IMR-90 (cell line): Measurements from ENCODE around the gene MCF2L. TPM values are rescaled to one million over a fixed set of nuclear protein-coding genes. Genes with fewer than 3 reads are reported as not detected.

ENCODE experiments used
- ATAC-seq: fragments of 200-7000 bp; cut with Tn5 transposase; 2 replicates; pipeline ENCODE4 v1.9.1; 2020; ENCODE audit warnings: low read depth, mild to moderate bottlenecking, moderate library complexity
- BruUV-seq: library from RNA; stranded (reverse); fragments of 400-500 nt; replicated peaks from 2 replicates; lab custom pipeline; 2021; lab: Mats Ljungman, UMichigan
- CTCF ChIA-PET: fragments of 300-600 bp; formaldehyde crosslinking; extraction: SDS; loops from one replicate; lab custom pipeline; 2021; ENCODE audit warnings: antibody characterized with exemption; lab: Yijun Ruan, JAX
- POLR2A ChIA-PET: fragments of 300-600 bp; sonication (Branson Sonifier 250); formaldehyde crosslinking; loops from one replicate; lab custom pipeline; 2022; ENCODE audit warnings: antibody characterized with exemption; ENCODE audit not compliant: unreplicated experiment; lab: Charles Lee
- DNase-seq: peaks from one replicate; pipeline ENCODE4 v3.0.0; 2013
- H2AFZ ChIP-seq: replicated peaks from 2 replicates; pipeline ENCODE3; 2013; ENCODE audit warnings: low read length, mild to moderate bottlenecking; ENCODE audit not compliant: poor library complexity
- H2AK5ac ChIP-seq: 2 replicates; pipeline ENCODE4 v1.6.1; 2013; ENCODE audit warnings: low read depth, low read length, inconsistent platforms
- H2AK9ac ChIP-seq: replicated peaks from 2 replicates; pipeline ENCODE3; 2013; ENCODE audit warnings: mild to moderate bottlenecking, low read depth, low read length, moderate library complexity; ENCODE audit not compliant: poor library complexity
- H2BK120ac ChIP-seq: 2 replicates; pipeline ENCODE4 v1.6.1; 2013; ENCODE audit warnings: low read depth, low read length, inconsistent platforms
- H2BK15ac ChIP-seq: 3 replicates; pipeline ENCODE4 v1.6.1; 2013; ENCODE audit warnings: low read depth, low read length, inconsistent platforms
- H2BK20ac ChIP-seq: 2 replicates; pipeline ENCODE4 v1.6.1; 2013; ENCODE audit warnings: low read depth, mild to moderate bottlenecking, inconsistent platforms, low read length, moderate library complexity
- H2BK5ac ChIP-seq: 2 replicates; pipeline ENCODE4 v1.6.1; 2013; ENCODE audit warnings: mild to moderate bottlenecking, low read depth, low read length, inconsistent platforms; ENCODE audit not compliant: poor library complexity, severe bottlenecking
- H3K14ac ChIP-seq: replicated peaks from 2 replicates; pipeline ENCODE4 v1.6.1; 2013; ENCODE audit warnings: low read depth, low read length, inconsistent platforms
- H3K18ac ChIP-seq: 2 replicates; pipeline ENCODE4 v1.6.1; 2013; ENCODE audit warnings: low read depth, low read length, control low read depth
- H3K23ac ChIP-seq: 2 replicates; pipeline ENCODE4 v1.6.1; 2013; ENCODE audit warnings: low read depth, low read length, inconsistent platforms
- H3K27ac ChIP-seq: 2 replicates; pipeline ENCODE4 v1.5.1; 2013; ENCODE audit warnings: mild to moderate bottlenecking, control low read depth, low read length; ENCODE audit not compliant: insufficient read depth
- H3K27me3 ChIP-seq: 2 replicates; pipeline ENCODE4 v1.6.1; 2013; ENCODE audit warnings: low read length; ENCODE audit not compliant: control insufficient read depth, insufficient read depth
- H3K36me3 ChIP-seq: 2 replicates; pipeline ENCODE4 v1.6.1; 2013; ENCODE audit warnings: low read length, mixed read lengths; ENCODE audit not compliant: control insufficient read depth, insufficient read depth
- H3K4ac ChIP-seq: 2 replicates; pipeline ENCODE4 v1.6.1; 2013; ENCODE audit warnings: low read depth, low read length, inconsistent platforms
- H3K4me1 ChIP-seq: 2 replicates; pipeline ENCODE4 v1.6.1; 2013; ENCODE audit warnings: low read length, mixed read lengths; ENCODE audit not compliant: control insufficient read depth, insufficient read depth
- H3K4me2 ChIP-seq: 2 replicates; pipeline ENCODE4 v1.6.1; 2013; ENCODE audit warnings: low read depth, mild to moderate bottlenecking, control low read depth, low read length, moderate library complexity
- H3K4me3 ChIP-seq: 2 replicates; pipeline ENCODE4 v1.5.1; 2013; ENCODE audit warnings: low read depth, mild to moderate bottlenecking, control low read depth, low read length, moderate library complexity; ENCODE audit not compliant: insufficient read depth
- H3K56ac ChIP-seq: 2 replicates; pipeline ENCODE4 v1.6.1; 2013; ENCODE audit warnings: low read length, inconsistent platforms; ENCODE audit not compliant: insufficient read depth; ENCODE audit errors: extremely low read depth
- H3K79me1 ChIP-seq, 2 experiments: 2 replicates each; pipeline ENCODE4 v1.6.1; 2013; ENCODE audit warnings: low read length in 2 of 2, inconsistent platforms in 1 of 2, low read depth in 1 of 2
- H3K9ac ChIP-seq: 2 replicates; pipeline ENCODE4 v1.6.1; 2013; ENCODE audit warnings: low read depth, low read length, control low read depth
- H3K9me1 ChIP-seq: 2 replicates; pipeline ENCODE4 v1.6.1; 2013; ENCODE audit warnings: low read length, inconsistent platforms; ENCODE audit not compliant: insufficient read depth
- H3K9me3 ChIP-seq: 2 replicates; pipeline ENCODE4 v1.6.1; 2013; ENCODE audit warnings: low read length; ENCODE audit not compliant: control insufficient read depth, insufficient read depth
- H4K20me1 ChIP-seq: 2 replicates; pipeline ENCODE4 v1.6.1; 2013; ENCODE audit warnings: low read length, inconsistent platforms; ENCODE audit not compliant: insufficient read depth
- H4K5ac ChIP-seq: 2 replicates; pipeline ENCODE4 v1.6.1; 2013; ENCODE audit warnings: mild to moderate bottlenecking, low read depth, low read length, control low read depth
- H4K8ac ChIP-seq, 2 experiments: 2 replicates each; pipeline ENCODE4 v1.6.1; 2013; ENCODE audit warnings: low read depth in 2 of 2, low read length in 2 of 2, control low read depth in 1 of 2, inconsistent platforms in 1 of 2
- H4K91ac ChIP-seq: 2 replicates; pipeline ENCODE4 v1.6.1; 2013; ENCODE audit warnings: low read depth, low read length, inconsistent platforms; ENCODE audit not compliant: insufficient read depth
- BHLHE40 ChIP-seq: fragments of 150-350 bp; IDR thresholded peaks from 2 replicates; pipeline ENCODE4 v1.6.1; 2016; ENCODE audit warnings: mild to moderate bottlenecking, low read depth, low read length
- CEBPB ChIP-seq: IDR thresholded peaks from 2 replicates; pipeline ENCODE4 v1.6.1; 2012; ENCODE audit warnings: low read depth, low read length, improper control_type of control experiment
- CHD1 ChIP-seq: IDR thresholded peaks from 2 replicates; pipeline ENCODE4 v1.6.1; 2012; ENCODE audit warnings: low read depth, low read length, improper control_type of control experiment
- FOS ChIP-seq: fragments of 150-350 bp; IDR thresholded peaks from 2 replicates; pipeline ENCODE4 v1.6.1; 2016; ENCODE audit warnings: low read depth, low read length
- MAFK ChIP-seq: IDR thresholded peaks from 2 replicates; pipeline ENCODE4 v1.6.1; 2012; ENCODE audit warnings: low read depth, low read length, improper control_type of control experiment
- MAZ ChIP-seq: IDR thresholded peaks from 2 replicates; pipeline ENCODE4 v1.6.1; 2012; ENCODE audit warnings: low read depth, mild to moderate bottlenecking, low read length, improper control_type of control experiment, moderate library complexity, borderline replicate concordance
- MXI1 ChIP-seq: IDR thresholded peaks from 2 replicates; pipeline ENCODE4 v1.6.1; 2012; ENCODE audit warnings: low read depth, mild to moderate bottlenecking, low read length, moderate library complexity, borderline replicate concordance
- NFE2L2 ChIP-seq: fragments of 150-350 bp; IDR thresholded peaks from 2 replicates; pipeline ENCODE4 v1.6.1; 2016; ENCODE audit warnings: low read depth, mild to moderate bottlenecking, low read length
- POLR2A ChIP-seq: IDR thresholded peaks from 2 replicates; pipeline ENCODE4 v1.6.1; 2012; ENCODE audit warnings: mild to moderate bottlenecking, low read depth, low read length
- RAD21 ChIP-seq: IDR thresholded peaks from 2 replicates; pipeline ENCODE4 v1.6.1; 2012; ENCODE audit warnings: low read length, improper control_type of control experiment
- RCOR1 ChIP-seq: IDR thresholded peaks from 2 replicates; pipeline ENCODE4 v1.6.1; 2012; ENCODE audit warnings: mild to moderate bottlenecking, low read length, improper control_type of control experiment; ENCODE audit not compliant: insufficient replicate concordance
- RFX5 ChIP-seq: IDR thresholded peaks from 2 replicates; pipeline ENCODE4 v1.8.0; 2012; ENCODE audit warnings: low read depth, mild to moderate bottlenecking, low read length, moderate library complexity
- SMC3 ChIP-seq: fragments of 150-350 bp; IDR thresholded peaks from 2 replicates; pipeline ENCODE4 v1.6.1; 2016; ENCODE audit warnings: low read depth, mild to moderate bottlenecking, antibody characterized with exemption, low read length, moderate library complexity
- WGBS, 2 experiments: methylation state at CpG; one replicate each; pipeline versions ENCODE4 v1.1.5 to v1.1.7; 2013; ENCODE audit warnings: missing lambda C conversion rate in 2 of 2; ENCODE audit not compliant: insufficient read length in 1 of 2; ENCODE audit errors: extremely low coverage in 2 of 2; 5-methylcytosine and 5-hydroxymethylcytosine counted together
- dilution Hi-C: fragments of 300-500 bp; cut with HindIII; formaldehyde crosslinking; loops from one replicate; pipeline ENCODE4 v1.14.3; 2018; ENCODE audit warnings: low sequenced_read_pairs; ENCODE audit not compliant: unreplicated experiment
- in situ Hi-C: fragments of 300-500 bp; cut with MboI; formaldehyde crosslinking; loops from 3 replicates; pipeline ENCODE4 v1.14.3; 2019; ENCODE audit warnings: low sequenced_read_pairs, inconsistent platforms, mixed read lengths
- intact Hi-C: fragments of 100-400 bp; cut with micrococcal nuclease; formaldehyde crosslinking; loops from 2 replicates; pipeline ENCODE4 v1.10.0; 2022
- polyA plus RNA-seq, 3 experiments: library from polyadenylated mRNA; depleted of rRNA; stranded (reverse); fragments of >200 nt; gene quantifications; 2 replicates each; pipeline ENCODE4 v1.2.3, GENCODE V29; 2012; ENCODE audit warnings: low replicate concordance in 1 of 3
- total RNA-seq: library from RNA; depleted of rRNA; stranded (reverse); fragments of >200 nt; gene quantifications from 2 replicates; pipeline ENCODE4 v1.2.3, GENCODE V29; 2012
- TF ChIP-seq, protein P1 (sequence below): fragments of 150-350 bp; IDR thresholded peaks from 2 replicates; pipeline ENCODE4 v1.6.1; 2017; ENCODE audit warnings: mild to moderate bottlenecking, antibody characterized with exemption, low read length, low read depth
- TF ChIP-seq, protein P2 (sequence below): fragments of 150-350 bp; IDR thresholded peaks from 2 replicates; pipeline ENCODE4 v1.6.1; 2016; ENCODE audit warnings: low read depth, mild to moderate bottlenecking, low read length, moderate library complexity, borderline replicate concordance
- TF ChIP-seq, protein P3 (sequence below): conservative IDR thresholded peaks from 2 replicates; pipeline ENCODE4 v1.5.1; 2012; ENCODE audit warnings: mild to moderate bottlenecking, low read depth, low read length, improper control_type of control experiment

Gene MCF2L
- total and polyA plus RNA-seq, 2 of the 4 experiments (the other 2 are of a cell fraction) = 0.18 TPM; not detected in 1

DNA sequence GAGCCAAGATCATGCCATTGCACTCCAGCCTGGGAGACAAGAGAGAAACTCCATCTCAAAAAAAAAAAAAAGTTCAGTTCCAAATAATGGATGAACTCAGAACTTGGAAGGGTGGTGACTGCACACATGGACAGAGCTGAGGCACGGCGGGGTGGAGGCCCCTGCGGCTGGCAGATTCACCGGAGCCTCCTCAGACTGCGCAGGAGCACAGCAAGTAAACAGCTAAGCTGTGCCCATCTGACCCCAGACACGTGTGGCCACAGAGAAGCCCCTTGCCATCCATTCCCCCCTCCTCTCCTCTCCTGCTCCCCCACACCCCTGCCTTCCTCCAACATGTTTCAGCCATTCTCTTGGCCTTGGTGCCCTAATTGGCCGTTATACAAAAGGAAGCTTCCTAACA lies 173.9 kb downstream of the MCF2L start:
- Histone ChIP-seq H3K23ac (no peak overlapping the region), H2BK15ac (no peak overlapping the region), H2BK20ac (no peak overlapping the region), H3K9me1 (no peaks in the 10 kb centered on the region; the same call in 1 of the 2 replicates), H3K4me2 (no peak overlapping the region), H3K4me1 (no peaks in the 10 kb centered on the region), H3K27ac (no peak overlapping the region), H2AK5ac (no peak overlapping the region), H2BK120ac (no peak overlapping the region), H3K36me3 (0 out of 2 replicates have a peak, but pooled peaks cover 1% of the 10 kb centered on the region), H3K4me3 (no peak overlapping the region), H2AK9ac (no peak overlapping the region), H3K9me3 (no peaks in the 10 kb centered on the region), H2BK5ac (no peak overlapping the region), H3K4ac (no peak overlapping the region), H3K27me3 (peaks cover 4% of the 10 kb centered on the region; the same call in 1 of the 2 replicates), H3K79me1 (no peaks in the 10 kb centered on the region), H4K91ac (no peak overlapping the region), H3K14ac (no peak overlapping the region), H4K8ac (no peak overlapping the region), H3K9ac (no peak overlapping the region), H4K5ac (no peak overlapping the region), H4K20me1 (no peaks in the 10 kb centered on the region), H2AFZ (peak overlapping the region; percentile 21), H3K18ac (no peak overlapping the region), H3K56ac (no peak overlapping the region)
- ChIA-PET CTCF (interaction anchor here (0.6 kb wide), 2 partner anchors 16 to 23 kb away, joined by 3 to 10 read pairs; no protein-coding TSS in a partner anchor), POLR2A (no interaction called here)
- no TSS peak for BruUV-seq
- WGBS, 2 experiments = 82% methylated on average over 7 of the region's 7 CpGs; no CpG with 5 or more reads in 1 of the 2 experiments
- ATAC-seq (no peak), DNase-seq (no peak)
- intact Hi-C loops = no loop called here
- TF ChIP-seq MAZ (no peak), CEBPB (no peak), POLR2A (no peak), FOS (no peak), RAD21 (no peak), MAFK (no peak), RCOR1 (no peak), BHLHE40 (no peak), RFX5 (no peak), CHD1 (no peak), MXI1 (no peak), SMC3 (no peak), NFE2L2 (no peak)
- TF ChIP-seq, protein P1, sequence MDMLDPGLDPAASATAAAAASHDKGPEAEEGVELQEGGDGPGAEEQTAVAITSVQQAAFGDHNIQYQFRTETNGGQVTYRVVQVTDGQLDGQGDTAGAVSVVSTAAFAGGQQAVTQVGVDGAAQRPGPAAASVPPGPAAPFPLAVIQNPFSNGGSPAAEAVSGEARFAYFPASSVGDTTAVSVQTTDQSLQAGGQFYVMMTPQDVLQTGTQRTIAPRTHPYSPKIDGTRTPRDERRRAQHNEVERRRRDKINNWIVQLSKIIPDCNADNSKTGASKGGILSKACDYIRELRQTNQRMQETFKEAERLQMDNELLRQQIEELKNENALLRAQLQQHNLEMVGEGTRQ = no peak
- TF ChIP-seq, protein P2, sequence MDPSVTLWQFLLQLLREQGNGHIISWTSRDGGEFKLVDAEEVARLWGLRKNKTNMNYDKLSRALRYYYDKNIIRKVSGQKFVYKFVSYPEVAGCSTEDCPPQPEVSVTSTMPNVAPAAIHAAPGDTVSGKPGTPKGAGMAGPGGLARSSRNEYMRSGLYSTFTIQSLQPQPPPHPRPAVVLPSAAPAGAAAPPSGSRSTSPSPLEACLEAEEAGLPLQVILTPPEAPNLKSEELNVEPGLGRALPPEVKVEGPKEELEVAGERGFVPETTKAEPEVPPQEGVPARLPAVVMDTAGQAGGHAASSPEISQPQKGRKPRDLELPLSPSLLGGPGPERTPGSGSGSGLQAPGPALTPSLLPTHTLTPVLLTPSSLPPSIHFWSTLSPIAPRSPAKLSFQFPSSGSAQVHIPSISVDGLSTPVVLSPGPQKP = no peak
- TF ChIP-seq, protein P3, sequence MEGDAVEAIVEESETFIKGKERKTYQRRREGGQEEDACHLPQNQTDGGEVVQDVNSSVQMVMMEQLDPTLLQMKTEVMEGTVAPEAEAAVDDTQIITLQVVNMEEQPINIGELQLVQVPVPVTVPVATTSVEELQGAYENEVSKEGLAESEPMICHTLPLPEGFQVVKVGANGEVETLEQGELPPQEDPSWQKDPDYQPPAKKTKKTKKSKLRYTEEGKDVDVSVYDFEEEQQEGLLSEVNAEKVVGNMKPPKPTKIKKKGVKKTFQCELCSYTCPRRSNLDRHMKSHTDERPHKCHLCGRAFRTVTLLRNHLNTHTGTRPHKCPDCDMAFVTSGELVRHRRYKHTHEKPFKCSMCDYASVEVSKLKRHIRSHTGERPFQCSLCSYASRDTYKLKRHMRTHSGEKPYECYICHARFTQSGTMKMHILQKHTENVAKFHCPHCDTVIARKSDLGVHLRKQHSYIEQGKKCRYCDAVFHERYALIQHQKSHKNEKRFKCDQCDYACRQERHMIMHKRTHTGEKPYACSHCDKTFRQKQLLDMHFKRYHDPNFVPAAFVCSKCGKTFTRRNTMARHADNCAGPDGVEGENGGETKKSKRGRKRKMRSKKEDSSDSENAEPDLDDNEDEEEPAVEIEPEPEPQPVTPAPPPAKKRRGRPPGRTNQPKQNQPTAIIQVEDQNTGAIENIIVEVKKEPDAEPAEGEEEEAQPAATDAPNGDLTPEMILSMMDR = no peak
- dilution Hi-C loops = no loop called here
- in situ Hi-C loops = no loop called here
